Testis (tissue), 5 donors: Measurements from ENCODE around the gene CLDN1. TPM values are rescaled to one million over a fixed set of nuclear protein-coding genes. Genes with fewer than 3 reads are reported as not detected.
A peak's percentile ranks its signal among the peaks of the same experiment; 100 is the strongest.

Experiments used
- DNase-seq: peaks from one replicate; pipeline ENCODE4 v3.0.0-alpha.2; 2019
- H3K27ac ChIP-seq, 2 donors: fragments of 200-600 bp; sonication (generic); one replicate each; pipeline ENCODE4 v1.5.1; 2019
- H3K27me3 ChIP-seq: fragments of 200-600 bp; sonication (generic); one replicate; pipeline ENCODE4 v1.5.1; 2019
- H3K36me3 ChIP-seq: fragments of 200-600 bp; sonication (generic); one replicate; pipeline ENCODE4 v1.5.1; 2017; ENCODE audit warnings: low read depth; ENCODE audit errors: missing control alignments
- H3K4me1 ChIP-seq: fragments of 200-600 bp; sonication (generic); one replicate; pipeline ENCODE4 v1.5.1; 2019
- H3K4me3 ChIP-seq, 2 donors: fragments of 200-600 bp; sonication (generic); one replicate each; pipeline ENCODE4 v1.5.1; 2017 to 2019
- H3K9me3 ChIP-seq: fragments of 200-600 bp; sonication (generic); one replicate; pipeline ENCODE4 v1.5.1; 2017
- POLR2A ChIP-seq: fragments of 450-650 bp; IDR thresholded peaks from one replicate; pipeline ENCODE4 v1.6.1; 2017; ENCODE audit warnings: antibody characterized with exemption, mild to moderate bottlenecking, moderate library complexity
- WGBS, 2 donors: methylation state at CpG; one replicate each; pipeline ENCODE4 v1.1.5; 2018; 5-methylcytosine and 5-hydroxymethylcytosine counted together
- intact Hi-C: fragments of 100-400 bp; cut with DNase I; formaldehyde crosslinking; loops from one replicate; pipeline ENCODE4 v1.15.1; 2023; ENCODE audit warnings: low total_unique reads
- long read RNA-seq, 2 donors: transcript quantifications; one replicate each; lab custom pipeline, GENCODE V29; 2026
- polyA plus RNA-seq: library from polyadenylated mRNA; stranded (reverse); fragments of 350-450 nt; fragmentation: Illumina TruSeq; extraction: RNeasy Lipid Tissue Mini Kit (QIAGEN cat#74804); gene quantifications from one replicate; pipeline ENCODE4 v1.2.3, GENCODE V29; 2014; ENCODE audit warnings: low read depth, low replicate concordance; ENCODE audit not compliant: insufficient read depth
- total RNA-seq, 2 donors: library from RNA; depleted of rRNA; stranded (reverse); fragments of >200 nt; gene quantifications; one replicate each; pipeline ENCODE4 v1.2.3, GENCODE V29; 2016
- TF ChIP-seq, protein P1 (sequence below), 3 experiments: fragments of 450-650 bp in 2 of 3; fragments of 200-600 bp in 1 of 3; sonication (generic) in 1 of 3; IDR thresholded peaks; one replicate each; pipeline ENCODE4 v1.5.1; 2016 to 2019; ENCODE audit warnings: antibody characterized with exemption in 3 of 3, mild to moderate bottlenecking in 2 of 3, moderate library complexity in 1 of 3

Gene CLDN1, protein sequence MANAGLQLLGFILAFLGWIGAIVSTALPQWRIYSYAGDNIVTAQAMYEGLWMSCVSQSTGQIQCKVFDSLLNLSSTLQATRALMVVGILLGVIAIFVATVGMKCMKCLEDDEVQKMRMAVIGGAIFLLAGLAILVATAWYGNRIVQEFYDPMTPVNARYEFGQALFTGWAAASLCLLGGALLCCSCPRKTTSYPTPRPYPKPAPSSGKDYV
- total RNA-seq = 10 to 100 TPM in 1 of 2 donors, 1 to 10 TPM in 1; 5.7 to 37.5 TPM
- polyA plus RNA-seq = 37.1 TPM
- long read RNA-seq, donor 1, transcript CLDN1-201 (4 exons, 3,481 nt) = major isoform, 16 of 30 reads
- long read RNA-seq, donor 1, partial matches to known transcripts = 14 of 30 reads
- long read RNA-seq, donor 1, other reads (novel, unspliced or antisense) = 0 of 30 reads
- long read RNA-seq, donor 2, transcript CLDN1-201 (4 exons, 3,481 nt) = major isoform, 8 of 8 reads
- long read RNA-seq, donor 2, partial matches to known transcripts = 0 of 8 reads
- long read RNA-seq, donor 2, other reads (novel, unspliced or antisense) = 0 of 8 reads

DNA sequence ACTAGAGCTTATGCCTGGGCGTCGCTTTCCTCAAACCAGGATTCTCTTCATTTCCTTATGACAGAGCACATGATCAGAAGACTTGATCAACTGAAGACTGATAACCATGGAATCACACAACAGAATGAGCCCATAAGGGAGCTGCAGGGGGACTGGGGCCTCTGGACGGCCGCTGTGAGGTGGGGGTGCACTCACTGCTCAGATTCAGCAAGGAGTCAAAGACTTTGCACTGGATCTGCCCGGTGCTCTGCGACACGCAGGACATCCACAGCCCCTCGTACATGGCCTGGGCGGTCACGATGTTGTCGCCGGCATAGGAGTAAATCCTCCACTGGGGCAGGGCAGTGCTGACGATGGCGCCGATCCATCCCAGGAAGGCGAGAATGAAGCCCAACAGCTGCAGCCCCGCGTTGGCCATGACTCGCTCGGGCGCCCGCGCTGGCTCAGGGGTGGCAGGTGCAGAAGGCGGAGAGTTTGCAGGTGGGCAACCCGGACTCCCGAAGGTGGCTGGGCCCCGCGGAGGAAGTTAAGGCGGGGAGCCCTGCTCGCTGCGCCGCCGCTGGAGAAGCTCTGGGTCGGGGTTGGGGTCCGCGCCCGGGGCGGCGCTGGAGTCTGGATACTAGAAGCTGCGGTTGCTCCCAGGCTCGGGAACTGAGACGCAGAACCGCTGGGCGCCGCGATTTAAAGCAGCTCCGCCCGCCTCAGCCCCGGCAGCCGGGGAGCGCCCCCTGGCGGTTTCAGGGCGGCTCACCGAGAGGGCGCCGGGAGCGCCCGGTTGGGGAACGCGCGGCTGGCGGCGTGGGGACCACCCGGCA, at the start of gene CLDN1:
CLDN1 (minus strand) TSS at position 658 of the 815 bp plus-strand sequence; CDS start at position 418, 240 bp downstream.
- DNase-seq = peak; percentile 93
- Histone ChIP-seq H3K4me1 (peaks cover 2% of the 10 kb centered on the region), H3K4me3 (peak within 1 kb of the TSS; percentile 60 to 76), H3K27me3 (no peaks in the 10 kb centered on the region), H3K27ac (peak within 1 kb of the TSS; percentile 48 to 49), H3K36me3 (no peaks in the 10 kb centered on the region), H3K9me3 (no peaks in the 10 kb centered on the region)
- TF ChIP-seq POLR2A = no peak
- TF ChIP-seq, protein P1, sequence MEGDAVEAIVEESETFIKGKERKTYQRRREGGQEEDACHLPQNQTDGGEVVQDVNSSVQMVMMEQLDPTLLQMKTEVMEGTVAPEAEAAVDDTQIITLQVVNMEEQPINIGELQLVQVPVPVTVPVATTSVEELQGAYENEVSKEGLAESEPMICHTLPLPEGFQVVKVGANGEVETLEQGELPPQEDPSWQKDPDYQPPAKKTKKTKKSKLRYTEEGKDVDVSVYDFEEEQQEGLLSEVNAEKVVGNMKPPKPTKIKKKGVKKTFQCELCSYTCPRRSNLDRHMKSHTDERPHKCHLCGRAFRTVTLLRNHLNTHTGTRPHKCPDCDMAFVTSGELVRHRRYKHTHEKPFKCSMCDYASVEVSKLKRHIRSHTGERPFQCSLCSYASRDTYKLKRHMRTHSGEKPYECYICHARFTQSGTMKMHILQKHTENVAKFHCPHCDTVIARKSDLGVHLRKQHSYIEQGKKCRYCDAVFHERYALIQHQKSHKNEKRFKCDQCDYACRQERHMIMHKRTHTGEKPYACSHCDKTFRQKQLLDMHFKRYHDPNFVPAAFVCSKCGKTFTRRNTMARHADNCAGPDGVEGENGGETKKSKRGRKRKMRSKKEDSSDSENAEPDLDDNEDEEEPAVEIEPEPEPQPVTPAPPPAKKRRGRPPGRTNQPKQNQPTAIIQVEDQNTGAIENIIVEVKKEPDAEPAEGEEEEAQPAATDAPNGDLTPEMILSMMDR (IDR thresholded peaks at IDR 0.05) = peak; percentile 90 to 97 (median 92)
- intact Hi-C loops = loop anchor here (10.0 kb wide), 1 partner anchor 97 kb away; no protein-coding TSS in a partner anchor
- WGBS, 2 donors = 1 to 3% methylated on average over 12 to 49 of the region's 64 CpGs

DNA sequence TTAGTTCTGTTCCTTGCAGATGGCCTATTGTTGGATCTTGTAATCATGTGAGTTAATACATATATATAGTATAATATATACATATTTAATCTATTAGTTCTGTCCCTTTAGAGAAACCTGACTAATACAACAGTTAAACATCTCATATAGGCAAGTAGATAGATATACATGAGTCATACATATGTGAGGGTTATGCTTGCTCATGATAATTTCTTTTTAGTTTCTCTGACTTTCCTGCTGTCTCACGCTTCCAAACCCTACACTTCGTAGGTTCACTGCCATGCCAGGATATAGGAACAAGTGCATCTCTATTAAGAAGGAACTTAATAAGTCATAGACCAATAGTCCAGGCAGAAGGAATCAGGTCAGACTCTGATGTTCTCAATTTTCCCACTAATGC, 48.9 kb upstream of the CLDN1 start:
- no peaks in the 10 kb centered on the region for H3K27me3 ChIP-seq
- TF ChIP-seq POLR2A = no peak
- TF ChIP-seq, protein P1 (IDR thresholded peaks at IDR 0.05) = no peak
- H3K27ac ChIP-seq = no peak overlapping the region
- intact Hi-C loops = no loop called here
- no peaks in the 10 kb centered on the region for H3K36me3 ChIP-seq
- H3K9me3 ChIP-seq = no peaks in the 10 kb centered on the region
- DNase-seq = no peak
- 48 to 50% methylated on average over 2 of the region's 2 CpGs for WGBS, 2 donors
- no peak overlapping the region for H3K4me3 ChIP-seq
- no peaks in the 10 kb centered on the region for H3K4me1 ChIP-seq

DNA sequence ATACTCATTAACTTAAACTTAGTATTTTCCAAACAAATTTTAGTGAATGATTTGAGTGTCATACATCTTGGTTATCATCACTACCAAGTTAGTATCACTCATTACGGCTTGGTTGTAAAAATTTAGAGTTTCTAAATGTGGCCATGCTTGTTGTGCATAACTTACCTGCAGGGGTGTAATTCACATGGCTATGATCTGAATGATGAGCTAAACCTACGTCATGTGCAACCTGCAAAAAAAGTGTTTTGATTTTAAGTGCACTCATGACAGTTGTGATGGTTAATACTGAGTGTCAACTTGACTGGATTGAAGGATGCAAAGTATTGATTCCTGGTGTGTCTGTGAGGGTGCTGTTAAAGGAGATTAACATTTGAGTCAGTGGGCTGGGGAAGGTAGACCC, 48.1 kb upstream of the CLDN1 start:
- intact Hi-C loops = no loop called here
- no peak overlapping the region for H3K4me3 ChIP-seq
- H3K9me3 ChIP-seq = no peaks in the 10 kb centered on the region
- H3K36me3 ChIP-seq = no peaks in the 10 kb centered on the region
- DNase-seq = no peak
- no peak overlapping the region for H3K27ac ChIP-seq
- TF ChIP-seq, protein P1 (IDR thresholded peaks at IDR 0.05) = no peak
- TF ChIP-seq POLR2A = no peak
- 88 to 95% methylated on average over 2 of the region's 2 CpGs for WGBS, 2 donors
- H3K27me3 ChIP-seq = no peaks in the 10 kb centered on the region
- no peaks in the 10 kb centered on the region for H3K4me1 ChIP-seq

DNA sequence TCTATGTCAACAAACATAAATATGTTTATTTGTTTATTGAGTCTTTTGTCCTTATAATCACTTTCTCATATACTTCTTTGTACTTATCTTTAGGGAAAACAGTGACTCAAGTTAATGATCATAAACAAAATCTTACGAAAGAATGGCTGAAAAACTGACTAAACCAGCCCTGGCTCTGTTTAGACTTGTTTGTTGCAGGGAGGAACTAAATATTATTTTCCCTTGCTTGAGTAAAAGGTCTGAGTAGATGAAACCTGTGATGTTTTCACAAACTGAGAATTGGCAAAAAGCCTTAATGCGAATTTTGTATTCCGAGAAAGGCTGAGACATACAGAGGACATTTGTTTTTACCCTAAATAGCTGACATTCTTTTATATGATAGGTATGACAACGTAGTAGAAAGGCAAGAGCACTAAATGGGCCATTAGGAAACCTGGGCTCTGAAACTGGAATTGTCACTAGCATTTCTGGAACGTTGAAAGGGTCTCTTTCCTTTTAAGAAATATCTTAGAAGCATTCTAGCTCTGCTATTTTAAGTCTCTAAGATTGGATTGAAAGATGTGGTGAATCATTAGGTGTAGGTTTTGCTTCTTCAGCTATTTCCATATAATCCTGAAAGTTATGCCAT, 47.5 kb upstream of the CLDN1 start:
- Histone ChIP-seq H3K4me3 (no peak overlapping the region), H3K9me3 (no peaks in the 10 kb centered on the region), H3K36me3 (no peaks in the 10 kb centered on the region), H3K27ac (no peak overlapping the region), H3K4me1 (no peaks in the 10 kb centered on the region), H3K27me3 (no peaks in the 10 kb centered on the region)
- DNase-seq = no peak
- intact Hi-C loops = no loop called here
- WGBS, 2 donors = 87 to 90% methylated on average over 5 of the region's 5 CpGs
- TF ChIP-seq POLR2A = no peak
- TF ChIP-seq, protein P1 (IDR thresholded peaks at IDR 0.05) = no peak
